NCI-H146 treated with DMSO at 0.1 percent for 48 hours (cell line): Measurements from ENCODE around the gene POMGNT2.
"Not testable (repeated sequence)": the region's sequence is repeated elsewhere in the genome, so short reads cannot be mapped to it uniquely, and the experiment has no call there.

Experiments
- DNase-seq: peaks from one replicate; lab custom pipeline; 2025; ENCODE audit not compliant: unreplicated experiment; lab: John Stamatoyannopoulos, UW

The POMGNT2 gene

GRCh38 chr3:43048470-43048869 is 57.4 kb downstream of the POMGNT2 start:
- no peak for DNase-seq

GRCh38 chr3:43046583-43046982 is 59.3 kb downstream of the POMGNT2 start:
- DNase-seq: no peak

GRCh38 chr3:43045079-43045478 is 60.8 kb downstream of the POMGNT2 start:
- DNase-seq: not testable (repeated sequence)

- no peak for DNase-seq
These were observed 62.1 kb downstream of the POMGNT2 start for GRCh38 chr3:43043793-43044192.

- DNase-seq: no peak
These were observed 62.7 kb downstream of the POMGNT2 start for GRCh38 chr3:43043071-43043766.

GRCh38 chr3:43041517-43041916 is 64.4 kb downstream of the POMGNT2 start:
- DNase-seq: no peak

GRCh38 chr3:43038010-43038409 is 67.9 kb downstream of the POMGNT2 start:
- no peak for DNase-seq

- DNase-seq: no peak
These were observed 69.1 kb downstream of the POMGNT2 start for GRCh38 chr3:43036621-43037423.

- no peak for DNase-seq
These were observed 70.0 kb downstream of the POMGNT2 start for GRCh38 chr3:43035801-43036365.

- no peak for DNase-seq
These were observed 71.0 kb downstream of the POMGNT2 start for GRCh38 chr3:43034911-43035310.

GRCh38 chr3:43034200-43034599 is 71.7 kb downstream of the POMGNT2 start:
- no peak for DNase-seq

GRCh38 chr3:43032646-43033628 is 72.9 kb downstream of the POMGNT2 start:
- no peak for DNase-seq

- no peak for DNase-seq
These were observed 73.9 kb downstream of the POMGNT2 start for GRCh38 chr3:43031889-43032545.

- DNase-seq: no peak
These were observed 74.4 kb downstream of the POMGNT2 start for GRCh38 chr3:43031485-43031884.

GRCh38 chr3:43030162-43030935 is 75.5 kb downstream of the POMGNT2 start:
- no peak for DNase-seq
